ENCODE data around the gene GNAO1. TPM values are rescaled to one million over a fixed set of nuclear protein-coding genes. Genes with fewer than 3 reads are reported as not detected.

The GNAO1 gene
- total and polyA plus RNA-seq, 9 donors, result 0.72 to 5.6 (median 2.7) TPM

DNA sequence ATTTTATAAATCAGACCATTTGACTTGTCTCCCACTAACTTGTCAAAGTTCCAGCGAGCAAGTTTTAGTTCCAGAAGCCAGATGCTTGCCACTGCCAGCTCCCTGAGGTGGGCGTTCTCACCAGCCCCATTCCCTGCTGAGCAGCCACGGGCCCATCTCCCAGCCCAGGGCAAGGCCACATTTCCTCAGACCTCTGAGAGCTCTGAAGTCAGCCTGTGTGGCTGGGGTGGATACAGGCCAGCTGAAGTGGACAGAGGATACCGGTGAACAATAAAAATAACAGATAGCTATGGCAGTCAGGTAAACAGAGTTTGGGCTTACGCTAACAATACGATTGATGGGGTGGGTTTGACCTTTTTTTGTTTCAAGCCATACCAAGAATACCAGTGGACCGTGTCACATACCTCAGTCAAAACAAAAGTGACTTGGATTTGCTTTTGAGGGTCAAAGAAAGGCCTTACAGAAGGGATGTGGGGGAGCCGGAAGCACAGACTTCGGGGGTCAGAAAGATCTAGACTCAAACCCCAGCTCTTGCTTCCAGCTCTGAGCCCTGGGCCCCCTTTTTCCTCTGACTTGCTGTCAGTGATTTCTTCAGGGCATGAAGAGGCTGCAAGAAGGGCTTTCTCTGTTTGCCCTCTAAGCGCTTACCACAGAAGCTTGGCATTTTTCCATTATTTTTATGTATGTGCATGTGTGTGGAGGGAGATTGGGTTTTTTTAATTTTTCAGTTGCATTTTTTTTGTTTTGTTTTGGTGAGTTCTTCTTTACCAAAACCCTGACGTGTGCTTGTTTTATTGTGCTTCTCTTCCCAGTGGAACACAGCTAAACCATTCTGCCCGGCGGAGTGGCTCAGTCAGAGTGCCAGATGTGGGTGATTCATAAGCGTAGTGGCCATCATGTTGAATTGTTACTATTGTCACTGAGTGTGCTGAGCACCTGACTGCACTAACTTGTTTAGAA is 109.9 kb downstream of the GNAO1 start:
- Histone ChIP-seq H3K27ac (no peak overlapping the region), H3K4me1 (ENCODE audit: insufficient read depth) (no peaks in the 10 kb centered on the region), H3K9me3 (no peaks in the 10 kb centered on the region), H3K4me3 (no peak overlapping the region), H3K27me3 (no peaks in the 10 kb centered on the region), H3K36me3 (no peaks in the 10 kb centered on the region)
- TF ChIP-seq POLR2A (IDR thresholded peaks at IDR 0.05), result no peak
- TF ChIP-seq EP300 (IDR thresholded peaks at IDR 0.05), result no peak
- TF ChIP-seq CTCF (IDR thresholded peaks at IDR 0.05), result no peak
- intact Hi-C loops (cut with DNase I), result no loop called here
- no peak for DNase-seq
- WGBS, 3 donors, result 51 to 55% (median 55%) methylated on average over 14 of the region's 14 CpGs

DNA sequence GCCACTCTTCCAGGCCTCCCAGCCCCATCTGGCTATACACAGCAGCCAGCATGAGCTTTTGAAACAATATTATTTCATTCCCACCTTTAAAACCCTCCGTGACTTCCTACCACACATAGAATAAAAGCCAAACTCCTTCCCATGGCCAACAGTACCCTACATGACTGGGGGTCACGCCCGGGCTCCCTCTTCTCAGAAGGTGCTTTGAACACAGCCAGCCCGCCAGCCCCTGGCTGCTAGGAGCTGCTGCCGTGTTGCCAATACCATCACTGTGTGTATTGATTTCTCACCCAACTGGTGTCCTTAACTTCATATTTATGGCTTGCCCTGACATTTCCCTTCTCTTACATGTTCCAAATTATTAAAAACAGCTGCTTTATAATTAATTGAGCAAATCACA is 111.2 kb downstream of the GNAO1 start:
- no peaks in the 10 kb centered on the region for H3K36me3 ChIP-seq
- intact Hi-C loops (cut with DNase I), result no loop called here
- H3K9me3 ChIP-seq, result no peaks in the 10 kb centered on the region
- no peak overlapping the region for H3K4me3 ChIP-seq
- WGBS, 3 donors, result 92 to 95% (median 94%) methylated on average over 5 of the region's 5 CpGs
- H3K27me3 ChIP-seq, result no peaks in the 10 kb centered on the region
- no peak for TF ChIP-seq EP300 (IDR thresholded peaks at IDR 0.05)
- no peak for TF ChIP-seq CTCF (IDR thresholded peaks at IDR 0.05)
- no peak for TF ChIP-seq POLR2A (IDR thresholded peaks at IDR 0.05)
- no peaks in the 10 kb centered on the region for H3K4me1 ChIP-seq (ENCODE audit: insufficient read depth)
- DNase-seq, result no peak
- H3K27ac ChIP-seq, result no peak overlapping the region

DNA sequence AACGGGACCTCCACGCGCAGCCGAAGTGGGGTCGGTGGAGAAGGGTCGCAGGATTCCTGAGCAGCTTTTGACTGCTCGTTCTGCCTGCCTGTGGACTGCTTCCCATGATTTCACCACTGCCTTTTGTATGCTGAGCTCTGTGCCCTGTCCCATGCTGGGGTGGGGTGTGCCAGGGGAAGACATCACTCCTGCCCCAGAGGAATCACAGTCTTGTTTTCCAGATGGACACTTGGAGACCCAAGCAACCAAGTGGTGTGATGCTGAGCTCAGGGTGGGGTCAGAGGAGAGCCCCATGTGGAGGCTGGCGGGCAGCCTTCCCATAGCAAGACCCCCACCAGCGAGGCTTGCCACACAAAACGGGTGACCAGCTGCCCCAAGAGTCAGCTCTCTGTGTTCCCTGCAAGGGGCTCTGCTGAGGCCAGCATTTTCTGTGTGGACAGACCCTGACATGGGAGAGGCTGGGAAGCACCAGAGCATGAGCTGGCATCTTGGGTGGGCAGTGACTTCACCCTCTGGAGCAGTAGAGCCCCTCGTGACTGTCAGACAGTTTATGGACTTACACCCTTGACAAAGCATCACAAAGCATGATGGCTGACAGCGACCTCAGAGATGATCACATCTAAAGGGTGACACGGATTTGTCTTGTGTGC is 111.9 kb downstream of the GNAO1 start:
- TF ChIP-seq CTCF (IDR thresholded peaks at IDR 0.05), result no peak
- no peak for TF ChIP-seq POLR2A (IDR thresholded peaks at IDR 0.05)
- no peak for TF ChIP-seq EP300 (IDR thresholded peaks at IDR 0.05)
- Histone ChIP-seq H3K4me1 (ENCODE audit: insufficient read depth) (no peaks in the 10 kb centered on the region), H3K27me3 (no peaks in the 10 kb centered on the region), H3K27ac (no peak overlapping the region), H3K9me3 (no peaks in the 10 kb centered on the region), H3K36me3 (no peaks in the 10 kb centered on the region), H3K4me3 (no peak overlapping the region)
- 86 to 90% (median 88%) methylated on average over 13 of the region's 13 CpGs for WGBS, 3 donors
- DNase-seq, result no peak
- intact Hi-C loops (cut with DNase I), result no loop called here

DNA sequence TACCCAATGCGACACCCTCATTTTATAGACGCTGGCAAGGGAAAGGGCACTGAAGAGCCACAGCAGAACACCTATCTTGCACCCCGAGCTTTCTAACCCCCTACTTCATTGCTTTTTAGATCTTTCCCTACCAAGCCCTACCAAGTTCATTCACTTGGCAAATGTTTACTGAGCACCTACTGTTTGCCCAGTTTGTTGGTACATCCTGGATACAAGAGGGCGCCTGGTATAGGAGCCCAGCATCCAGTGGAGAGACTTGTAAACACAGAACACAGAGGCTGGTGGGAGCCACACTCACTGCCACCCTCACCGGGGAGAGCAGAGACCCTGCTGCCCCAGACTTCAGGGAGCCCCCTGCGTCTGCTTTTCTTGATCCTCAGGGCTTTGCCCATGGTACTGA is 112.6 kb downstream of the GNAO1 start:
- no peak for TF ChIP-seq EP300 (IDR thresholded peaks at IDR 0.05)
- TF ChIP-seq CTCF (IDR thresholded peaks at IDR 0.05), result no peak
- TF ChIP-seq POLR2A (IDR thresholded peaks at IDR 0.05), result no peak
- DNase-seq, result no peak
- 90 to 95% (median 91%) methylated on average over 6 of the region's 6 CpGs for WGBS, 3 donors
- intact Hi-C loops (cut with DNase I), result no loop called here
- Histone ChIP-seq H3K4me3 (no peak overlapping the region), H3K4me1 (ENCODE audit: insufficient read depth) (no peaks in the 10 kb centered on the region), H3K27me3 (no peaks in the 10 kb centered on the region), H3K27ac (no peak overlapping the region), H3K36me3 (no peaks in the 10 kb centered on the region), H3K9me3 (no peaks in the 10 kb centered on the region)
